ENCODE measurements around the gene ADAMTSL1.

ADAMTSL1 gene

DNA sequence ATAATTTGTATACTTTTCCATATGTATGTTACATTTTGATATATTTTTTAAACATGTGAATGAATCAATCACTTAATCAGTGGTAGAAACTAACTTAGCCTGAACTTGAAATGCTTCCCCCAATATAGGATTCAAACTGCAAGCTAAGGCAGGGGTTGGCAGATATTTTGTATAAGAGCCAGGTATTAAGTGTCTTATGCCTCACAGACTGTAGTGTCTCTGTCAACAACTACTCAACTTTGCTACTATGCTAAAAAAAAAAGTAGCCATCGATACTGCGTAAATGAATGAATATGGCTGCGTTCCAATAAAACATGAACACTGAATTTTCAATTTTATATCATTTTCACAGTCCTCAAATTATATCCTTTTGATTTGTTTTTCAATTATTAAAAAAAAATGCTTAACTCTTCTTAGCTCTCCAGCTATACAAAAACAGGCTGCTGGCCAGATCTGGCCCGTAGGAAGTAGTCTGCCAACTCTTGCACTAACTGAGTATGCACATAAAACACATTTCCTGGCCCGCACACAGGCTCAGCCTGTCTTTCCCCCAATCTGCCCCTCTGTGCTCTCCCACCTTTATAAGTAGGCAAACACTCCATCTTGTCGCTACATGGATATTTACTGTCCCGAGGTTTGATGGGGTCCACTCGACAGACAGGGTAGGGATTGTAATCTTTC lies 467.2 kb downstream of the ADAMTSL1 start:
- H3K27ac ChIP-seq = no peak overlapping the region
- TF ChIP-seq, protein P1, sequence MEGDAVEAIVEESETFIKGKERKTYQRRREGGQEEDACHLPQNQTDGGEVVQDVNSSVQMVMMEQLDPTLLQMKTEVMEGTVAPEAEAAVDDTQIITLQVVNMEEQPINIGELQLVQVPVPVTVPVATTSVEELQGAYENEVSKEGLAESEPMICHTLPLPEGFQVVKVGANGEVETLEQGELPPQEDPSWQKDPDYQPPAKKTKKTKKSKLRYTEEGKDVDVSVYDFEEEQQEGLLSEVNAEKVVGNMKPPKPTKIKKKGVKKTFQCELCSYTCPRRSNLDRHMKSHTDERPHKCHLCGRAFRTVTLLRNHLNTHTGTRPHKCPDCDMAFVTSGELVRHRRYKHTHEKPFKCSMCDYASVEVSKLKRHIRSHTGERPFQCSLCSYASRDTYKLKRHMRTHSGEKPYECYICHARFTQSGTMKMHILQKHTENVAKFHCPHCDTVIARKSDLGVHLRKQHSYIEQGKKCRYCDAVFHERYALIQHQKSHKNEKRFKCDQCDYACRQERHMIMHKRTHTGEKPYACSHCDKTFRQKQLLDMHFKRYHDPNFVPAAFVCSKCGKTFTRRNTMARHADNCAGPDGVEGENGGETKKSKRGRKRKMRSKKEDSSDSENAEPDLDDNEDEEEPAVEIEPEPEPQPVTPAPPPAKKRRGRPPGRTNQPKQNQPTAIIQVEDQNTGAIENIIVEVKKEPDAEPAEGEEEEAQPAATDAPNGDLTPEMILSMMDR (IDR thresholded peaks at IDR 0.05) = no peak
- TF ChIP-seq ZFX (IDR thresholded peaks at IDR 0.05; ENCODE audit: borderline replicate concordance) = no peak

DNA sequence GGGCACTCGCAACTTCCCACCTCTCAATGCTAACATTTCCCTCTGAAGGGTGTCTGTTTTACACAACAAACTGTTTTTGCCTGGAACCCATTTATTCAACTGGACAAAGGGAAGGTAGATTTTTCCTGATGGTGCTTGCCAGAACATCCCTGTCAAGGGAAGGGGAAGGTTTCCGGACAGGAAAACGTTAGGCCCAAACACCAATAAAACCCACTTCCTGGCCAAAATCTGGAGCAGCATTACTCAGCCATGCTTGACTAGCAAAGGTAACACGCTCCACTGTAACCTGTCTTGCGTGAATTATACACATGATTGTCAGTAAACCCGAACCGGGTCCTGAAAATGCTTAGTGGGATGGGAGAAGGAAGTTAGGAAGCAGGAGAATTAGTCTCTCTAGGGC lies 468.8 kb downstream of the ADAMTSL1 start:
- no peak overlapping the region for H3K27ac ChIP-seq
- TF ChIP-seq ZFX (IDR thresholded peaks at IDR 0.05; ENCODE audit: borderline replicate concordance) = no peak
- TF ChIP-seq, protein P1 (IDR thresholded peaks at IDR 0.05) = no peak

DNA sequence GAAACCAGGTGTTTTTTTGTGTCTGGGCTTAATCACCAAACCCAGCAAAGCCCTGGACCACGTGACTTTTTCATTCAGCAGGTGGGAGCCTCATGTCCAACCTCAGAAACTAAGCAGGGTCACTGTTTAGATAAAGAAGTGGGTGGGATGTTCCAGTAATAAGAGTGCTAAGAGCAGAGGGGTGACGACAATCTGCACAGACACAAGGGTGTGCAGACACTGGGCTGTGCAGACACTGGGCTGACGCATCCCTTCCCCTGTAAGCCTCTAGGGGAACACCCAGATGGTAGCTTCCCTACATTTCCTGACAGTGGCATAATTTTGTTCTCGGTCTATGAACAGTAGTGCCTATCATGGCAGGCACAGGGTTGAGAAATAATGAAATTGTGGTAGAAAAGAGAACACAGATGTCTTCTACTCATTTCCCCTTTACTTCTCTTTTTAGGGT lies 474.0 kb downstream of the ADAMTSL1 start:
- no peak overlapping the region for H3K27ac ChIP-seq
- TF ChIP-seq, protein P1 (IDR thresholded peaks at IDR 0.05) = no peak
- no peak for TF ChIP-seq ZFX (IDR thresholded peaks at IDR 0.05; ENCODE audit: borderline replicate concordance)

DNA sequence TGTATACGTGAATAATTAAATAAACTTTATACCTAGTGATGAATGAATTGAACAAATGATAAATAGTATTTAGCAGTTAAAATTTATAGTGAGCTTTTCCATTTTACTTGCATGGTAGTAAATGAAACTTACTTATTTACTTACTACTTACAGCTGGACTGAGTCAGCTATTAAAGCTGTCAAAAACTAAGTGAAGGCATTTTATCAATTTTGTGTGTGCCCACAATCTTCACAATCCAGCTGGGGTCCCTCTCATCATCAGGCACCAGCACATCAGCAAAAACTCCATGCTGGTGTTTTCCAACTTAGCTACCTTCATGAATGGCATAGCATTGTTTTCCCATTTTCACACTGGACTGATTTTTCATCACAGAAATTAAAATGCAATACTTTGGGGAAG lies 478.0 kb downstream of the ADAMTSL1 start:
- H3K27ac ChIP-seq = no peak overlapping the region

DNA sequence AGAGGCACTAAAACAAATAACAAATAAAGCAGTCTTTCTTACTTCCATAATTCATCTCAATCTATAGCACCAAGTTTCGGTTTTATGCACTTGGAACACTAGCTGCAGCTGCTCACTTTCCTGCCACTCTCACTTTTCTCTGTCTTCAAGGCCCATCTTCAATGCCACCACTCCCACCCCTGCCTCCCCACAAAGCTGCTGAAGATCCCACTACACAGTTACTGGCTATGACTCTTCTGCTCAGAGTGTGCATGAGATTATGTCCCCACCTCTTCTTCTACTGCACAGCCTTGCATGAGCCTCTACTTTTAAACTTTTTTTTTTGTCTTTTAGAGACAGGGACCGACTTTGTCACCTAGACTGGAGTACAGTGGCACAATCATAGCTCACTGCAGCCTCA lies 481.7 kb downstream of the ADAMTSL1 start:
- H3K27ac ChIP-seq = no peak overlapping the region
- no peak for TF ChIP-seq ZFX (IDR thresholded peaks at IDR 0.05; ENCODE audit: borderline replicate concordance)
- TF ChIP-seq, protein P1 (IDR thresholded peaks at IDR 0.05) = no peak

More for the DNA sequence above, 478.0 kb downstream of the ADAMTSL1 start:
- TF ChIP-seq ZFX (IDR thresholded peaks at IDR 0.05; ENCODE audit: borderline replicate concordance) = no peak
- TF ChIP-seq, protein P1 (IDR thresholded peaks at IDR 0.05) = no peak

Measured in 22Rv1 (cell line).